ENCODE results near the gene CEP295NL.
A peak's percentile ranks its signal among the peaks of the same experiment; 100 is the strongest.
"Not testable (repeated sequence)": the region's sequence is repeated elsewhere in the genome, so short reads cannot be mapped to it uniquely, and the experiment has no call there.

Gene CEP295NL

DNA sequence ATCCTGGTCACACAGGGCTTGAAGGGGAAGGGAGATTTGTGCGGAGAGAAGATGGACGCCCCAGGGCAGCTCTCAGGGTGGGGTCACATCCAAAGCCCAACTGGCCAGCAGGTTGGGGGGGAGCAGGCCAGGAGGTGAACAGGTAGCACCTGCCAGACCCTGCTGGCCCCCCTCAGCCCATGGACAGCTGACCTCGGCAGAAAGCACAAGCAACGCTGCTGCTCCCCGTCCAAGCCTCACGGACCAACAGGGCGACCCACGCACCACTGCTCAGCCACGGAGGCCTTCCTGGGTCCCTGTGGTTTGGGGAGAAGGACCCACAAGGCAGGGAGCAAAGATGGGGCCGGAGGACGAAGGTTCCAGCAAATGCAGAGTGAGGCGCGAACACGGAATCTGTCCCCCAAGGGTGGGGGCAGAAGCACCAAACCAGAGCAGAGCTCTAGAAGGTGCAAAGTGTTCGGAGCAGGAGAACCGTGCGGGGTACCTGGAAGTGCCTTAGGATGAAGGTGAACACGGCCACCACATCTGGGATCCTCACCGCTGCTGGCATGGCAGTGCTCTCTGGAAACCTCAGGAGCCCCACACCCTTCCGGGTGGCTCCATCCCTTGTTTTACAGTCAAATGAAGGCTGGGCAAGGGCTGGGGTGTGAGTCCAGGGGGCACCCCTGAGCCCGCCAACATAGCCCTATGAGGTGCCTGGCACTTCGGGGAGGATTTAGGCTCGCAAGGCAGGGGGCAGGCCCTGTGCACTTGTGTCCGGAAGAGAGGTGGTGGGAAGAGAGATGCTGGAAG lies 17.9 kb downstream of the CEP295NL start:
- no peak for DNase-seq

GRCh38 chr17:78884148-78884825 lies 18.7 kb downstream of the CEP295NL start:
- no peak for DNase-seq

DNA sequence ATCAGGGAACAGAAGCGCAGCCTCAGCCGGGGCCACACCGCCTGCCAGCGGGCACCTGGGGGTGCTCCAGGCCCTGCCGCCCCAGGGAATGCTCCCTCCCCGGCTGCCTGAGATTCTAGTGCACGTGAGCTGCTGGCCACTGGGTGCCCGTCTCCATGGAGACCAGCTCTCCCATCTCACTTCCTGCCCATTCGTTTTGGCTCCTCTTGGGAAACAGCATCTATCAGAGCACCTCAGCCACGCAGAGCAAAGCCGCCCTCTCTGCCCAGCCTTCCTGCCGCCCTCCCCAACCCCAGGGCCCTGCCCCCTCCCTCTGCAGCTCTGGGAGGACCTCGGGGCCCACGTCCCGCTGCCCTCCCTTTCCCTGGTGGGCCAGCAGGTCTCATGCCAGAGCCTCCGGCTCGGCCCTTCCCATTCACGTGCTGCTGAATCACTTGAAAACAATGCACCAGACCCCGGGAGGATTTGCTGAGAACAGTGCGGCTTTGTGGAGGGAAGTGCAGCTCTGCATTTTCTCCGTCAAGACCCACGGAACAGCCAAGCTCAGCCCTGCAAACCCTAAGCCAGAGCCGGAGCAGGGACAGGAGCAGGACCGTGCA lies 19.4 kb downstream of the CEP295NL start:
- DNase-seq, result no peak

- peak; percentile 57 for DNase-seq
Measured at GRCh38 chr17:78883089-78883532, 19.9 kb downstream of the CEP295NL start.

- DNase-seq, result peak; percentile 21
Measured at GRCh38 chr17:78882540-78883088, 20.4 kb downstream of the CEP295NL start.

DNA sequence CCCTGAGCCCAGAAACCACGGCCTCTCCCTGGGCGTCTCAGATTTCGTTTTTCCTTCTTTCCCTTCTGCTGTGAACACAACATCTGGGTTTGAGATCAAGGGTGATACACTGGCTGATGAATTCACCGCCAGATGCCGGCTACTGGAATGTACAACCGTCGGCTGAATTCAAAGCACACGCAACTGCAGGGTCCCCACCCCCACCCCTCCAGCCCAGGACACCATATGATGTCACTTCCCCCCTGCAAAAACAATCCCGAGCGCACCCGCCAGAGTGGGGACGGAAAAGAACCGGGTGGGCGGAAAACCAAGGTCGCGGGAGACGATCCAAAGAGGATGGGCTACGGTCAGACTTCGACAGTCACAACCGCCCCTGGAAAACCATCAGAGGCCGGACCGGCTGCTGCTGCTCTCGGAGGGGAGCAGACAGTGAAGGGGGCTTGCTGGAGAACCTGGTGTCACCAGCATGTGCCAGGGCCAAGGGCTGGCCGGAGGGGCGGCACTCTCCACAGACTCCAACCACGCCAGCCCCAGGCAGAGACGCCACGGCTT lies 23.3 kb downstream of the CEP295NL start:
- no peak for DNase-seq

DNA sequence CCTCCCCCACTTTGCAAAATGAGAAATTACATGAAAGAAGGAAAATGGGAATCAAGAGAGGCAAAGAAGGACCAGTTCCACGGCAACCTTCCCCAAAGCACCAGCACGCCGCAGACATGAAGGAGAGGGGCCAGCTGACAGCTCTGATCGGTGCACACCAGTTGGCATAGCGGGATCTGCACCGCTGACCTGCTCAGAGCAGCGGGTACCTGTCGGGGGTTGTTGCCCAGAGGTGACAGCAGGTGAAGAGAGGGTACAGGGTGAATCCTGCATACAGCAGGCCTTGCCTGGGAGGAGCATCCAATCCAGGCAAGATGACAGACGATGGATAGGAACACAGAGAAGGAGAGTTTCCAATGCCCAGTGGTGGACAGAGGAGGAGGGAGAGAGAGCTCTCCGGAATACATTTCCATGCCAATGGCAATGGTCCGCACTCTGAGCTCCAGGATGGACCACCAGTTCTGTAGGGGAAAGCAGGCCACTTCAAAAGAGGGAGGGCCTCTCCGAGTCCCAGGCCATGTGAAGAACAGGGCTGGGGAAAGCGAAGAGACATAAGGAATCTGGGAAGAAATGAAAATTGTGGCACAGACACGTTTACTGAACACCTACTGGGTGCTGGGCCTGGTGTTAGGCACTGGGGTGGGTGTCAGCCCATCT lies 24.0 kb downstream of the CEP295NL start:
- DNase-seq, result no peak

DNA sequence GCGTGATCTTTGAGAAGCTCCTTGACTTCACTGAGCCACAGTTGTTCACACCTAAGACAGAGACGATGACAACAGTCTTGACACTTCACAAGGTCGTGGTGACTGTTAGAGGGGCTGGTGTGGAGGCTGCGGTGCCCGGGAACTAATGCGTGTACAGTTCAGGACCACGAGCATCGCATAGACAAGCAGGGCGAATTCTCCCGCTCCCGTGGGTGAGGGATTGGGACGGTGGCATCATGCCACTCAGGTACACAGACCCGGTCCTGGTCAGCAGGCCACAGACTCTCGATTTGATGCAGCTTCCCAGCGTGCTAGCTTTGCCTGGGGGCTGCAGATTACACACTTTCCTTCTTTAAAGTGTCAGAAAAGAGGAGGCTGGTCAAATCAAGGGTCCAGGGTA lies 24.7 kb downstream of the CEP295NL start:
- DNase-seq, result no peak

DNA sequence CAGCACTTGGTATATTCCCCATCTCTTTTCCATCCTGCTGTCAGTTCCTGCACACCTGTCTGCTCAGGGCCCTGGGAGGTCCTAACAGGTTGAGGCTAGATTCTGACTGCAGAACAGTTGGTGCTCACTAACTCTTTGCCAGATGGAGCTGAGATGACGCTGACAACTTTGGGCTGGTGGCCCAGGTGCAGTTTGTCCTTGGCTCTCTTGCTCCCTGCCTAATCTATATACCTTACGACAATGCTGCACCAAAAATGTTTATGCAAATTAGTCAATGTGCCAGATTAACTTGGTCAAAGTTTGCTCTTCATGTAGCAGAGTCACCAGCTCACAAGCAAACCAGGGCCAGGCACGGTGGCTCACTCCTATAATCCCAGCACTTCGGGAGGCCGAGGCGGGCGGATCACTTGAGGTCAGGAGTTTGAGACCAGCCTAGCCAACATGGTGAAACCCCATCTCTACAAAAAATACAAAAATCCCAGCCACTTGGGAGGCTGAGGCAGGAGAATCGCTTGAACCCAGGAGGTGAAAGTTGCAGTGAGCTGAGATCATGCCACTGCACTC lies 26.0 kb downstream of the CEP295NL start:
- DNase-seq, result not testable (repeated sequence)

DNA sequence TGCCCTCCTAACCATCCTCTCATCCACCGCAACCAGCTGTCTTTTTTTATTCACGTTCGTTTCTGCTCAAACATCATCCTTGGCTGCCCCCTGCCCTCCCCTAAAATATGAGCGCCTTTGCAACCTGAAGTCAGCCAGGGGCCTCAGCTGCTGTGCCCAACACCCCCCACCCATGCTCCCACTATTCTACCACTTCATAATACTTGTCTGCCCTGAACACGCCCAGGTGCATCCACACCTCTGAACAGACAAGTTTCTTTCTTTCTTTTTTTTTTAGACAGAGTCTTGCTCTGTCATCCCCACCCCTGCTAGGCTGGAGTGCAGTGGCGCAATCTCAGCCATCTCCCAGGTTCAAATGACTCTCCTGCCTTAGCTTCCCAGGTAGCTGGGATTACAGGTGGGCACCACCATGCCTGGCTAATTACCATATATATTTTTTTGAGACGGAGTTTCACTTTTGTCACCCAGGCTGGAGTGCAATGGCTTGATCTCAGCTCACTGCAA lies 26.9 kb downstream of the CEP295NL start:
- no peak for DNase-seq

DNA sequence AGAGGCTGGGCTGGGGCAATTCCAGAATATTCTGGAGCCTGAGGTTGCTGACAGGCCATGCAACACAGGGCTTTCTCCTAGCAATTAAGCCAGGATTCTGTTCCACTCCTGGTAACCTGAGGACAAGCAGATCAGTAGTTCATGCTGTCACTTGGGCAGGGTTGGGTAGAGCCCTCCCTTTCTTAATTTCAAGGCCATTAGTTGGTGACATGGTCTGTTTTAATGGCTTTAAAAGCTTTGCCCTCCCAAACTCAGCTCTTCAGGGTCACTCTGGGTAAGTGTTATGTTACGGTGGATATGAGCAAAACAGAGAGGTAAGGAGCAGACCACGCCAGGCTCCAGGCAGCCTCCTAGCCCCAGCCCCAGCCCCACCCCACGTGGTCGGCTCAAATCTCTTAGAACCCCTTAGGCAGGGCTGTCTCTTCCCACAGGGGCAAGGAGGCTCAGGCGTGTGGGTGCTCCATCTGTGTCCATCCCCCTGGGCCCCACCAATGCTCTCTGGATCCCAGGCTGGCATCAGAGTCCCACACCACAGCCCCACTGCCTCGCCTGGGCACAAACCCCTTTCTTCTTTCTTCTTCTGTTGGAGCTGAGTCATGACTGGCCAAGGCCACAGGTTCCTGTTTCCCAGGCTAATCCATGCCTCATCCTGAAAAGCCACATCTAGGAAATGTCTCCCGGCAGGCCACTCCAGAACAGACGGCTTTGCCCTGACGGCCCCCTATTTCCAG lies 27.5 kb downstream of the CEP295NL start:
- DNase-seq, result no peak

GRCh38 chr17:78873519-78874340 lies 29.3 kb downstream of the CEP295NL start:
- no peak for DNase-seq

- no peak for DNase-seq
Measured at GRCh38 chr17:78872486-78872885, 30.5 kb downstream of the CEP295NL start.

DNA sequence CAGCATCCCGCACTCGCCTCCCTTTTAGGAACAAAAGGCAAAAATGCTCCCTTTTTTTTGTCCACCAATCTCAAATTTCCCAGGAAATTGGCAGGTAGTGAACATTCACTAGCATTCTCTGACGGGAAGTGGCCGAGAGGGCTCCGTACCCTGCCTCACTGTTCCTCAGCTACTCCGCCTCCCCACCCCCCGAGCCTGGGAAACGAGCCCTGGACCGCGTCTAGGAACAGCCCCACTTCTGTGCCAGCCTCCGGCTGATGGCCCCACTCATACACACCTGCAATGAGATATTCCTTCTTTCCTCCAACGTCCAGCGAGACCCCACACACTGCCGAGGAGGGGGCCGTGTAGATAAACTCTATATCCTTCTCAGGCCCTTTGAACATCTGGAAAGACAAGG lies 32.4 kb downstream of the CEP295NL start:
- DNase-seq, result no peak

DNA sequence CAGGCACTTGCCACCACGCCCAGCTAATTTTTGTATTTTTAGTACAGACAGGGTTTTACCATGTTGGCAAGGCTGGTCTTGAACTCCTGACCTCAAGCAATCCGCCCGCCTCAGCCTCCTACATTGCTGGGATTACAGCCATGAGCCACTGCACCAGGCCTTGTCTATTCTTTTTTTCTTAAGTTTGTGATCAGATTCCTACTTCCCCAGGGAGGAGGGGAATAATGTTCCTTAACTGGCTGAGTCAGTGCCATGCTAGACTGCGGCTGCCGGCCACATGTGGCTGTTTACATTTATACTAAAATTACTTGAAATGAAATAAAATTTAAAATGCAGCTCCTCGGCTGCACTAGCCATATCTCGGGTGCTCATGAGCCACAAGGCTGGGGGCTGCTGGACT lies 34.6 kb downstream of the CEP295NL start:
- DNase-seq, result no peak

DNA sequence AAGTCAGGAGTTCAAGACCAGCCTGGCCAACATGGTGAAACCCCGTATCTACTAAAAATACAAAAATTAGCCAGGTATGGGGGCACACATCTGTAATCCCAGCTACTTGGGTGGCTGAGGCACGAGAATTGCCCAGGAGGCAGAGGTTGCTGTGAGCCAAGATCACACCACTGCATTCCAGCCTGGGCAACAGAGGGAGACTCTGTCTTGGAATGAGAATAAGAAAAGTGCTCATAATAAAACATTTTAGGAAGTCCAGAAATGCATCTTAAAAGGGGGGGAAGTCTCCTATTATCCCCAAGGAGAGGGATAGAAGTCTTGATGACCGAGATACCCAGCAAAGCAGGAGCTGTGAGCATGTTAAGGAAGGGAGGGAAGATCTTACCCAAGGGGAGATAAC lies 36.0 kb downstream of the CEP295NL start:
- DNase-seq, result not testable (repeated sequence)

DNA sequence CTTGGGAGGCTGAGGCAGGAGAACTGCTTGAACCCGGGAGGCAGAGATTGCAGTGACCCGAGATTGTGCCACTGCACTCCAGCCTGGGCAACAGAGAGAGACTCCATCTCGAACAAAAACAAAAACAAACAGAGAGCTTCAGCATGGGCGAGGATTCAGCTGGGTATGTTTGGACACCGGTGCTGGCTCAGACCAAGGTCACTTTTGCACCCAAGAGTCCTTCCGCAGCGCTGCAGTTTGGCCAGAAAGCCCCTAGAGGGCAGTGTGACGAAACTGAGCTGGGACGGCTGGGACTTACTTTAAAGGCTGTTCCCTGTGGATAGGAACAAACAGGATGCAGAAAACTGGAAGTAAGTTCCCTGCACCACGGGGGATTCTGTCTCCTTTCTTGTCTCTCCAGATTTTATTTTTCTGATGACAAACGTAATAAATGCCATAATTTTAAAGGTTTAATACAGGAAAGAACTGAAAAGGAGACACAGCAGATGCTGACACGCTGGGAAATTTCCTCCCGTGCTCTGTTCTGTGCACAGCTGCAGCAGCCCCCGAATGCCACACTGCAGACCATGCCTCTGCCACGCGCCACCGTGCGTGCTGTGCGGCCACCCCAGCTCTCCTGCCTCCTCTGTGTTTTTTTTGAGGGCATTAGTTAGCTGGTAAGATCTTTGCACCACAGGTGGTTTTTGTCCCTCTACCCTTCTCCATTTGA lies 37.2 kb downstream of the CEP295NL start:
- DNase-seq, result peak; percentile 64

DNA sequence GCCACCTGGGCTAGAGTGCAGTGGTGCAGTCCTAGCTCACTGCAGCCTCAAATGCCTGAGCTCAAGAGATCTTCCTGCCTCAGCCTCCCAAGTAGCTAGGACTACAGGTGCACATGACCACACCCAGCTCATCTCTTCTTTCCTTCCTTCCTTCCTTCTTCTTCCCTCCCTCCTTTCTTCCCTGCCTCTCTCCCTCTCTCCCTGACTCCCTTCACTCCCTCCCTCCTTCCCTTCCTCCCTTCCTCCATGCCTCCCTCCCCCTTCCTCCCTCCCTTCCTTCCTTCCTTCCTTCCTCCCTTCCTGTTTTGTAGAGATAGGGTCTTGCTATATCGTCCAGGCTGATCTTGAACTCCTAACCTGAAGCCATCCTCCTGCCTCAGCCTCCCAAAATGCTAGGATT lies 38.9 kb downstream of the CEP295NL start:
- no peak for DNase-seq

DNA sequence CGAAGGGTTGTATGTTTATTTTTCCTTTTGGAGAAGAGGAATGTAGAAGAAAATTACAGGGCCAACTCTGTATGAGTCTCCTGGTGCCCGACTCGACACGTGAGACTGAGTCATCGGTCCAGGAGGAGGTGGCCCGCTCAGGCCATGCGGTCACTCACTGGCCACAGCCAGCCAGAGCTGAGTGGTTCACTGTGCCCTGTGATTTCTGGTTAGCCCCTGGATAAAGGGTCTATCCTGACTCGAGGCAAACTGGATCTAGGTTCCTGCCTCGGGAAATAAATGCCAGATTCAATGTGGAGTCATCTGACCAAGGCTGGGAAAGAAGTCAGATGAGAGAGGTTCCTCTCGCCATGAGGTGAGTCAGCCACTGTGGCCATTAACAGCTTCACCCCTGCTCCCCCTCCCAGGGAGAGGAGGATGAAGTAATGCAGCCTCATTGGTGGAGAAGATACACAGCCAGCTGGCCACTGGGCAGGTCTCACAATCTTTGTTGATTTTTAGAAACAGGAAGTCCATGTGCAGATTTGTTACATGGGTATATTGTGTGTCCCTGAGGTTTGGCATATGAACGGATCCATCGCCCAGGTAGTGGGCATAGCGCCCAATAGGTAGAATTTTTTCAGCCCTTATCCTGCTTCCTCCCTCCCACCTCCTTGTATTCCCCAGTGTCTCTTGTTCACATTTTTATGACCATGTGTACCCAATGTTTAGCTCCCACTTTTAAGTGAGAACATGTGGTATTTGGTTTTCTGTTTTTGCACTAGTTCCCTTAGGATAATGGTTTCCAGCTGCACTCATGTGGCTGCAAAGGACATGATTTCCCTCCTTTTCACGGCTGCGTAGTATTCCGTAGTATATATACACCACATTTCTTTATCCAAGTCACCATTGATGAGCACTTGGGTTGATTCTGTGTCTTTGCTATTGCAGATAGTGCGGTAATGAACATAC lies 40.7 kb downstream of the CEP295NL start:
- no peak for DNase-seq
